Measurements from ENCODE around the gene TEX35. TPM values are rescaled to one million over a fixed set of nuclear protein-coding genes. Genes with fewer than 3 reads are reported as not detected.
"Not testable (repeated sequence)": the region's sequence is repeated elsewhere in the genome, so short reads cannot be mapped to it uniquely, and the experiment has no call there.

The TEX35 gene
- total RNA-seq, 1 experiment from 2014 or later = not detected

GRCh38 chr1:178502330-178502714, 10.6 kb upstream of the TEX35 start:
- Histone ChIP-seq H3K36me3 (ENCODE audit: low read depth) (no peaks in the 10 kb centered on the region), H3K4me1 (replicated peaks; ENCODE audit: insufficient read depth) (no peaks in the 10 kb centered on the region), H3K27me3 (ENCODE audit: insufficient read depth, low read depth) (no peaks in the 10 kb centered on the region), H2AFZ (no peak overlapping the region), H3K9me2 (ENCODE audit: insufficient read depth) (no peaks in the 10 kb centered on the region), H3K27ac (no peak overlapping the region), H3K9me3 (ENCODE audit: insufficient read depth, low read depth) (no peaks in the 10 kb centered on the region), H3K4me3 (no peak overlapping the region), H4K20me1 (ENCODE audit: insufficient read depth) (no peaks in the 10 kb centered on the region), H3F3A (ENCODE audit: insufficient read depth, low read depth) (peaks cover 3% of the 10 kb centered on the region; the same call in 1 of the 2 replicates), H3K4me2 (no peak overlapping the region), H3K79me2 (ENCODE audit: low read depth) (no peaks in the 10 kb centered on the region)
- TF ChIP-seq CTCF (conservative IDR thresholded peaks at IDR 0.05) = no peak
- no peak for TF ChIP-seq EZH2 (IDR thresholded peaks at IDR 0.05; ENCODE audit: low read depth)
- ChIA-PET CTCF (interaction anchor here (0.6 to 1.4 kb wide), 2 partner anchors 191 to 194 kb away, joined by 3 to 9 read pairs; no protein-coding TSS in a partner anchor), POLR2A (ENCODE audit: unreplicated experiment) (no interaction called here)
- BruUV-seq (replicated peaks) = no TSS peak
- no peak for DNase-seq
- intact Hi-C loops (cut with micrococcal nuclease; ENCODE audit: unreplicated experiment) = loop anchor here (10.0 kb wide), 1 partner anchor 558 kb away; no protein-coding TSS in a partner anchor

GRCh38 chr1:178502856-178503255, 10.1 kb upstream of the TEX35 start:
- CTCF ChIA-PET = no interaction called here

GRCh38 chr1:178503316-178503715, 9.6 kb upstream of the TEX35 start:
- POLR2A ChIA-PET (ENCODE audit: unreplicated experiment); H3K4me3 ChIP-seq; H2AFZ ChIP-seq; DNase-seq; H3K9me3 ChIP-seq (ENCODE audit: insufficient read depth, low read depth); H3K36me3 ChIP-seq (ENCODE audit: low read depth); H3F3A ChIP-seq (ENCODE audit: insufficient read depth, low read depth); H4K20me1 ChIP-seq (ENCODE audit: insufficient read depth); H3K79me2 ChIP-seq (ENCODE audit: low read depth); H3K9me2 ChIP-seq (ENCODE audit: insufficient read depth); H3K4me1 ChIP-seq (replicated peaks; ENCODE audit: insufficient read depth); H3K27me3 ChIP-seq (ENCODE audit: insufficient read depth, low read depth); BruUV-seq (replicated peaks); H3K27ac ChIP-seq; H3K4me2 ChIP-seq: not testable (repeated sequence)
- intact Hi-C loops (cut with micrococcal nuclease; ENCODE audit: unreplicated experiment) = loop anchor here (10.0 kb wide), 1 partner anchor 559 kb away; no protein-coding TSS in a partner anchor
- CTCF ChIA-PET = interaction anchor here (0.7 kb wide), 1 partner anchor 8 kb away, joined by 4 read pairs; no protein-coding TSS in a partner anchor

More at GRCh38 chr1:178502856-178503255, 10.1 kb upstream of the TEX35 start:
- no peak for TF ChIP-seq CTCF (conservative IDR thresholded peaks at IDR 0.05)
- no peak for TF ChIP-seq EZH2 (IDR thresholded peaks at IDR 0.05; ENCODE audit: low read depth)
- no peaks in the 10 kb centered on the region for H3K36me3 ChIP-seq (ENCODE audit: low read depth)
- peaks cover 3% of the 10 kb centered on the region; the same call in 1 of the 2 replicates for H3F3A ChIP-seq (ENCODE audit: insufficient read depth, low read depth)
- H3K27ac ChIP-seq = no peak overlapping the region
- no peak for DNase-seq
- POLR2A ChIA-PET (ENCODE audit: unreplicated experiment) = no interaction called here
- no peaks in the 10 kb centered on the region for H3K4me1 ChIP-seq (replicated peaks; ENCODE audit: insufficient read depth)
- H3K9me3 ChIP-seq (ENCODE audit: insufficient read depth, low read depth) = no peaks in the 10 kb centered on the region
- no peak overlapping the region for H3K4me2 ChIP-seq
- no peaks in the 10 kb centered on the region for H4K20me1 ChIP-seq (ENCODE audit: insufficient read depth)
- H3K79me2 ChIP-seq (ENCODE audit: low read depth) = no peaks in the 10 kb centered on the region
- no peaks in the 10 kb centered on the region; the same call in 1 of the 2 replicates for H3K9me2 ChIP-seq (ENCODE audit: insufficient read depth)
- H2AFZ ChIP-seq = no peak overlapping the region
- intact Hi-C loops (cut with micrococcal nuclease; ENCODE audit: unreplicated experiment) = loop anchor here (10.0 kb wide), 1 partner anchor 558 kb away; no protein-coding TSS in a partner anchor
- no TSS peak for BruUV-seq (replicated peaks)
- H3K4me3 ChIP-seq = no peak overlapping the region
- no peaks in the 10 kb centered on the region for H3K27me3 ChIP-seq (ENCODE audit: insufficient read depth, low read depth)

- TF ChIP-seq CTCF (conservative IDR thresholded peaks at IDR 0.05) = no peak
- TF ChIP-seq EZH2 (IDR thresholded peaks at IDR 0.05; ENCODE audit: low read depth) = no peak
- CTCF ChIA-PET = interaction anchor here (0.7 kb wide), 1 partner anchor 9 kb away, joined by 4 read pairs; no protein-coding TSS in a partner anchor
- Histone ChIP-seq H3K4me1 (replicated peaks; ENCODE audit: insufficient read depth) (no peaks in the 10 kb centered on the region), H4K20me1 (ENCODE audit: insufficient read depth) (no peaks in the 10 kb centered on the region), H3K9me3 (ENCODE audit: insufficient read depth, low read depth) (no peaks in the 10 kb centered on the region), H3K9me2 (ENCODE audit: insufficient read depth) (no peaks in the 10 kb centered on the region; the same call in 1 of the 2 replicates), H3K36me3 (ENCODE audit: low read depth) (no peaks in the 10 kb centered on the region), H3F3A (ENCODE audit: insufficient read depth, low read depth) (no peaks in the 10 kb centered on the region), H3K4me3 (no peak overlapping the region), H3K27ac (no peak overlapping the region), H3K4me2 (no peak overlapping the region), H3K27me3 (ENCODE audit: insufficient read depth, low read depth) (no peaks in the 10 kb centered on the region), H2AFZ (no peak overlapping the region), H3K79me2 (ENCODE audit: low read depth) (no peaks in the 10 kb centered on the region)
- intact Hi-C loops (cut with micrococcal nuclease; ENCODE audit: unreplicated experiment) = loop anchor here (10.0 kb wide), 1 partner anchor 559 kb away; no protein-coding TSS in a partner anchor
- BruUV-seq (replicated peaks) = no TSS peak
- POLR2A ChIA-PET (ENCODE audit: unreplicated experiment) = no interaction called here
- DNase-seq = no peak
Measured at GRCh38 chr1:178503849-178504248, 9.1 kb upstream of the TEX35 start.
